Measurements from ENCODE around the gene MTMR2. TPM values are rescaled to one million over a fixed set of nuclear protein-coding genes. Genes with fewer than 3 reads are reported as not detected.

MTMR2 gene
- total and polyA plus RNA-seq, 10 of the 15 experiments (the other 5 are each of a cell fraction or from before 2014, with no cell fraction given), result 7.6 to 46.6 (median 22.5) TPM

DNA sequence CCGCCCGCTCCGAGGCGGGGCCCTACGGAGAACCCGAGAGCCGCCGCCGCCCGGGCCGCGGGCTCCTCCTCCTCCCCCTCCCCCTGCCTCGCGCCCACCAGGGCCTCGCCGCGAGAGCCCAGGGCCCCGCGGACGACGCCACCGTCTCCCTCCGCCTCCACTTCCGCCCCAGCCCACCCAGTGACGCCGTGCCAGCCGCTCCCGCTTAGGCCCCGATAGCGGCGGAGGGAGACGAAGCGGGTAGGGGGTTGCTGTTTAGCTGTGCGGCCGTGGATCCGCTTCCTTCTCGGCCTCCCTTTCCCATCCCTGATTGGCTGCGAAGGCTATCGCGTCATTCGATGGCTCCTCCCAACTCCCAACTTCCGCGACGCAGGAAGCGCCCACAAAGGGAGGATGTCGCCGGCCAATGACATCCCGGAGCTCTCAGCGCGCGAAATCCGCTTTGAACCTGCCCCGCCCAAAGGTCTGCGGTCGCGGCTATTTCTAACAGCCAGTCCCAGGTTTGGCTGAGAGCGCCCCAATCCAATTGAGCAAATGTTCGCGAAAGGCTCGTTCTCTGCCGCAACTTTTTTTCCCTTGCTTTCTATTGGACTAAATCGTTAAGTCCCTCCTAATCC lies 134.3 kb downstream of the MTMR2 start, which contains the start of gene FAM76B (continued):
- 0 out of 2 replicates have a peak, but pooled peaks have one; percentile 61 for TF ChIP-seq TCF3 (IDR thresholded peaks at IDR 0.05; ENCODE audit: borderline replicate concordance, insufficient read depth, low read depth, low read length)

DNA sequence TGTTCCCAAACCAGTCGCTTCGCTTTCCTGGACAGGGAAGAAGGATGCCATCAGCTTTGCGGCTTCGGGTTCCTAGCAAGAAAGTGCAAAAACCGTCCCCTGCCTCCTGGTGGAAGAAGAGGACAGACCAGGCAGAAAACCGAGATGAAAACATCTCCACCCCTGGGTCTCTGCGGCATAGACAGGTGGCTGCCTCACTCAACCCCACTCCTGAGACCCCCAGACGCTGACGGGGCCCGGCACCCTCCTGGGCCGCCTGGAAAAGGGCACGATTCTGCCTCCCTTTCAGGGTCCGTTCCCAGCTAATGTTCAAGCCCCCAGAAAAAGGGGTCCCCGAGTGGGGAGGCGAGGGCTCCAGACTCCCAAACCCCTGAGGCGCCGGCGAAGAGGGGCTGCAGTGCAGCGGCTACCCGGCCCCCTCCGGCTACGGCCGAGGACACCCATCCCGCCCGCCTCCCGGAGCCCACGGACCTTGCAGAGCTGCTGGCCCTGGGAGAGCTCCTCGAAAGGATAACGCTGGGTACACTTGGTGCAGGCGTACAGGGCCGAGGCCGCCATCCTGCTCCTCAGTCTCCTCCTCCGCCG lies 134.9 kb downstream of the MTMR2 start:
- ChIA-PET POLR2A (interaction anchor here (0.6 to 5.5 kb wide), 10 partner anchors 10 to 722 kb away, joined by 3 to 29 read pairs (median 8); partner anchors contain the start of genes CCDC82, JRKL, SESN3 and SRSF8), CTCF (interaction anchor here (0.6 to 3.3 kb wide), 12 partner anchors 9 to 675 kb away, joined by 3 to 16 read pairs (median 4); partner anchors contain the start of genes CCDC82, JRKL and MAML2), SMC1A (ENCODE audit: uncharacterized antibody, unreplicated experiment) (interaction anchor here (0.5 to 5.6 kb wide), 12 partner anchors 10 to 728 kb away, joined by 3 to 37 read pairs (median 4); partner anchors contain the start of genes CCDC82, JRKL and SESN3), RAD21 (ENCODE audit: unreplicated experiment) (interaction anchor here (1.0 to 3.1 kb wide), 7 partner anchors 9 to 720 kb away, joined by 3 to 12 read pairs (median 6); partner anchors contain the start of genes CCDC82 and JRKL)
- TF ChIP-seq ZNF207 (IDR thresholded peaks at IDR 0.05; ENCODE audit: borderline replicate concordance) (0 out of 2 replicates have a peak, but pooled peaks have one; percentile 39), TBL1XR1 (IDR thresholded peaks at IDR 0.05; ENCODE audit: low read depth, low read length) (no peak; the same call in 1 of the 2 replicates), YY1 (IDR thresholded peaks at IDR 0.05; ENCODE audit: low read depth, low read length) (peak; percentile 85; the same call in 1 of the 2 replicates), CTCF (IDR thresholded peaks at IDR 0.05 in 2 of 3, conservative IDR thresholded peaks at IDR 0.05 in 1 of 3; ENCODE audit: control insufficient read depth in 2 of 3, extremely low read depth in 1 of 3, insufficient read depth in 1 of 3, low read depth in 3 of 3, low read length in 3 of 3) (peak; percentile 14 to 29 (median 25); a peak in 2 of 6 replicates), ASH2L (IDR thresholded peaks at IDR 0.05; ENCODE audit: borderline replicate concordance, low read depth) (no peak), HDAC6 (IDR thresholded peaks at IDR 0.05; ENCODE audit: unreplicated experiment) (no peak), BHLHE40 (IDR thresholded peaks at IDR 0.05; ENCODE audit: borderline replicate concordance in 1 of 2, low read depth in 2 of 2, low read length in 1 of 2) (no peak), CBFB (IDR thresholded peaks at IDR 0.05; ENCODE audit: low read depth) (no peak), RUNX3 (IDR thresholded peaks at IDR 0.05; ENCODE audit: low read length) (peak; percentile 39; the same call in 1 of the 2 replicates), SMARCA5 (IDR thresholded peaks at IDR 0.05) (0 out of 2 replicates have a peak, but pooled peaks have one; percentile 51), HDAC2 (IDR thresholded peaks at IDR 0.05) (no peak), BMI1 (IDR thresholded peaks at IDR 0.05; ENCODE audit: borderline replicate concordance) (no peak), POLR2AphosphoS5 (IDR thresholded peaks at IDR 0.05; ENCODE audit: low read length) (peak; percentile 46; the same call in 1 of the 2 replicates), CHD1 (IDR thresholded peaks at IDR 0.05; ENCODE audit: low read depth, low read length) (peak; percentile 76; the same call in 1 of the 2 replicates)
- peak; percentile 6; the same call in 2 of the 3 replicates for ATAC-seq
- 2% methylated on average over 34 of the region's 34 CpGs for WGBS (ENCODE audit: insufficient coverage, insufficient replicate concordance, low lambda C conversion rate, missing lambda C conversion rate)
- H3K4me2 ChIP-seq (ENCODE audit: control insufficient read depth, insufficient read depth), result peak overlapping the region; percentile 19
- in situ Hi-C loops (cut with MboI), result no loop called here
- FAIRE-seq, result no peak
- intact Hi-C loops (cut with micrococcal nuclease; ENCODE audit: unreplicated experiment), result loop anchor here (1.0 to 10.0 kb wide), 3 partner anchors 600 to 824 kb away; partner anchors contain the start of gene CCDC82
- H3K4me1 ChIP-seq (ENCODE audit: control insufficient read depth, insufficient read depth, low read length), result 0 out of 2 replicates have a peak, but pooled peaks cover 3% of the 10 kb centered on the region
- peak overlapping the region; percentile 75 for H2AFZ ChIP-seq (ENCODE audit: control insufficient read depth, low read depth, low read length)
- no TSS peak for BruUV-seq (replicated peaks)
- no peaks in the 10 kb centered on the region for H3K9me3 ChIP-seq (replicated peaks; ENCODE audit: control insufficient read depth, insufficient read depth, low read length)
- peak overlapping the region; percentile 94 for H3K9ac ChIP-seq (ENCODE audit: control insufficient read depth, insufficient read depth, low read length)
- H3K79me2 ChIP-seq (ENCODE audit: control insufficient read depth, insufficient read depth, low read length), result peaks cover 59% of the 10 kb centered on the region
- peaks cover 0 to 7% of the 10 kb centered on the region in 2 experiments; a peak in 3 of 4 replicates for H3K36me3 ChIP-seq (ENCODE audit: control insufficient read depth in 2 of 2, insufficient read depth in 2 of 2, low read length in 1 of 2)
- no peaks in the 10 kb centered on the region for H3K27me3 ChIP-seq (replicated peaks in 1 of 2; ENCODE audit: control insufficient read depth in 2 of 2, insufficient read depth in 2 of 2, low read length in 1 of 2)
- peak overlapping the region; percentile 90 for H3K27ac ChIP-seq (ENCODE audit: control insufficient read depth, insufficient read depth)
- peak overlapping the region; percentile 85 for H3K4me3 ChIP-seq
- no peaks in the 10 kb centered on the region for H4K20me1 ChIP-seq (ENCODE audit: control insufficient read depth, insufficient read depth)
- no peak for DNase-seq (ENCODE audit: low read depth, low spot score)
